SU-DHL-6 (cell line): ENCODE results near the gene PDE4D.

Experiments used
- CTCF ChIP-seq: fragments of 200-600 bp; sonication (generic); IDR thresholded peaks from one replicate; pipeline ENCODE4 v1.5.1; 2017; ENCODE audit warnings: antibody characterized with exemption, mild to moderate bottlenecking, low read length, moderate library complexity; ENCODE audit not compliant: insufficient read depth, poor library complexity, severe bottlenecking
- EZH2phosphoT487 ChIP-seq: fragments of 200-600 bp; sonication (generic), shearing (Covaris generic); conservative IDR thresholded peaks from 2 replicates; pipeline ENCODE4 v1.6.1; 2018; ENCODE audit warnings: mild to moderate bottlenecking, antibody characterized with exemption, low read length, moderate library complexity, mixed read lengths

- TF ChIP-seq CTCF: no peak
- TF ChIP-seq EZH2phosphoT487: no peak
These were observed 620.6 kb downstream of the PDE4D start for GRCh38 chr5:59272809-59273427.
